HFF-Myc (cell line): Measurements from ENCODE around the gene RPS6KA1.

ENCODE experiments used
- DNase-seq: peaks from one replicate; pipeline ENCODE4 v3.0.0-alpha.2; 2011; ENCODE audit warnings: low read depth; ENCODE audit errors: extremely low read depth
- H3K4me3 ChIP-seq: replicated peaks from 2 replicates; pipeline ENCODE4 v1.5.1; 2011; ENCODE audit warnings: low read depth, mild to moderate bottlenecking, control low read depth, low read length
- TF ChIP-seq, protein P1 (sequence below): IDR thresholded peaks from 2 replicates; pipeline ENCODE4 v1.5.1; 2012; ENCODE audit warnings: mild to moderate bottlenecking, low read depth, low read length, control low read depth; ENCODE audit errors: missing control alignments

Gene RPS6KA1

DNA sequence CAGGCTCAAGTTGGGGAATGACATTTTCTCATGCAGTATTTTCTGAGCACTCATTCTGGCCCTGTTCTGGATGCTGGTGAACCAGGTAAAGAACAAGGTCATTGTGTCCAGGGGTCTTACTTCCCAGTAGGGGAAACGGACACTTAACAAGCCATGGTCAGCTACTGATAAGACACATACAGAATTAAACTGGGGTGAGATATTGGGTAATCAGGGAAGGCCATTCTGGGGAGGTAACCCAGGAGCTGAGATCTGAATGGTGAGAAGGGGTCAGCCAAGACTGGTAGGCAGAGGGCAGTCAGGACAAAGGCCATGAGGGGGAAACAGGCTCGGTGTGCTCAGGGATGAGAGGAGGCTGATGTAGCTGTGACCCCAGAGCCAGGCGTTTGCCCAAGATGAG lies 45.8 kb downstream of the RPS6KA1 start:
- no peak for DNase-seq
- TF ChIP-seq, protein P1, sequence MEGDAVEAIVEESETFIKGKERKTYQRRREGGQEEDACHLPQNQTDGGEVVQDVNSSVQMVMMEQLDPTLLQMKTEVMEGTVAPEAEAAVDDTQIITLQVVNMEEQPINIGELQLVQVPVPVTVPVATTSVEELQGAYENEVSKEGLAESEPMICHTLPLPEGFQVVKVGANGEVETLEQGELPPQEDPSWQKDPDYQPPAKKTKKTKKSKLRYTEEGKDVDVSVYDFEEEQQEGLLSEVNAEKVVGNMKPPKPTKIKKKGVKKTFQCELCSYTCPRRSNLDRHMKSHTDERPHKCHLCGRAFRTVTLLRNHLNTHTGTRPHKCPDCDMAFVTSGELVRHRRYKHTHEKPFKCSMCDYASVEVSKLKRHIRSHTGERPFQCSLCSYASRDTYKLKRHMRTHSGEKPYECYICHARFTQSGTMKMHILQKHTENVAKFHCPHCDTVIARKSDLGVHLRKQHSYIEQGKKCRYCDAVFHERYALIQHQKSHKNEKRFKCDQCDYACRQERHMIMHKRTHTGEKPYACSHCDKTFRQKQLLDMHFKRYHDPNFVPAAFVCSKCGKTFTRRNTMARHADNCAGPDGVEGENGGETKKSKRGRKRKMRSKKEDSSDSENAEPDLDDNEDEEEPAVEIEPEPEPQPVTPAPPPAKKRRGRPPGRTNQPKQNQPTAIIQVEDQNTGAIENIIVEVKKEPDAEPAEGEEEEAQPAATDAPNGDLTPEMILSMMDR, result no peak
- H3K4me3 ChIP-seq, result no peak overlapping the region

DNA sequence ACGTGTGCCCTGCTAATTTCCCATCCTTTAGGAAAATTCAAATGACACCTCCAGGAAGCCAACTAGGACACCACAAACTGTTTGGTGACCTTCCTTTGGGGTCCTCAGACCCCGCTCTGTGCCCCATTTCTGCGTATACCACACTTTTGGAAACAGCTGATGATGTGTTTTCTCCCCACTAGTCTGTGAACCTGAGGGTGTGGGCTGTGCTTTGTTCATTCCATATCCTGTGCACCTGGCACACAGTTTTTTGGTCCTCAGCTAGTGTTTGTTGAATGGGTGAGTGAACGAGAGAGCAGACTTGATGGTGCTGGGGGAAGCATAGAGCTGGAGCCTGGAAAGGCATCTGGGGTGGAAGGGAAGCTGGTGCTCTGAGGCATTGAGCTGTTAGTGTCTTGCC lies 48.6 kb downstream of the RPS6KA1 start:
- DNase-seq, result no peak
- TF ChIP-seq, protein P1, result no peak
- H3K4me3 ChIP-seq, result no peak overlapping the region

DNA sequence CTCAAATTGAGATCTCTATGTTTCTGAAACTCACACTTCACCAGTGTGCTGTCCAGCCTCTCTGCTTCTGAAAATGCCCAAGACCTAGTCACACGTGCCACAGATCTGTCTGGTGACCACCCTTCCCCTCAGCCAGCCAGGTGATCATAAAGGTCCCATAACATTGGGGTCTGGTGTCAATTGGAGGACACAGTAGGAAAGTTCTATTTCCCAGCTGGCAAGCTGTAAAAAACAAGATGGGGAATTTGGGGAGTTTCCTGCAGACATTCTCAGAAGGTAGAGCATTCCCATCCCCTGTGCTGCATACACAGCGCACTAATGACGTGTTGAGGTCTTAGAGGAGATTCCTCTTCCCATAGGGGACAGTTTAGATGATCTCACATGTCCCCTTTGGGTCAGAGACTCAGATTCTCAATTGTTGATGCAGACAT lies 50.1 kb downstream of the RPS6KA1 start:
- TF ChIP-seq, protein P1, result no peak
- DNase-seq, result no peak
- H3K4me3 ChIP-seq, result no peak overlapping the region

DNA sequence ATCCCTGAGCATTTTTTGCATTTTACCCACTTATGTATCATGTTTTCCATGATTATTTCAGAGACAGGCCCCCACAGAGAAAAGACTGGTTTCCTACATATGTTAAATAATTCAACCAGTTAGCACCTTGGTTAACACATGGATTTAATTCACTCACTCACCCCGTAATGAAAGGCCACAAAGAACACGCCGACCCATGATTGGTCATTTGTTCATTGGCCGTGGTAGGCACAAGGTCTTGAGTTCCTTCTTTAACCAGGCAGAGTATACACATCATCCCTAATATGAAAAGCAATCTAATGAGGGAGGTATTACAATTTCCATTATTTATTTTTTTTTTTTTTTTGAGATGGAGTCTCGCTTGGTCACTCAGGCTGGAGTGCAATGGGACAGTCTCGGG lies 50.6 kb downstream of the RPS6KA1 start:
- TF ChIP-seq, protein P1, result no peak
- DNase-seq, result no peak

DNA sequence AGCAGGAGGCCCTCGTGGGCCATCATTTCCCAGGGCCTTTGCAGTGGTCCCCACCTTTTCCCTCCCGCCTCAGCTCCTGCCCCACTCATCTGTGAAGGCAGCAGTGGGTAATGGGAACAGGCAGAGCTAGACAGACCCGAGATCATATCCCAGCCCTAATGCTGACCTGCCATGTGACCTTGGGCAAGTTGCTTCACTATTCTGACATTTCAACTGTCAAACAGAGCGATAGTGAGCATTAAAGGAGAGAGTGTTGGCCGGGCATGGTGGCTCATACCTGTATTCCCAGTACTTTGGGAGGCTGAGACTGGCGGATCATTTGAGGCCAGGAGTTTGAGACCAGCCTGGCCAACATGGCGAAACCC lies 51.7 kb downstream of the RPS6KA1 start:
- TF ChIP-seq, protein P1, result no peak
- no peak for DNase-seq
- H3K4me3 ChIP-seq, result no peak overlapping the region

More for the DNA sequence above, 50.6 kb downstream of the RPS6KA1 start:
- no peak overlapping the region for H3K4me3 ChIP-seq

DNA sequence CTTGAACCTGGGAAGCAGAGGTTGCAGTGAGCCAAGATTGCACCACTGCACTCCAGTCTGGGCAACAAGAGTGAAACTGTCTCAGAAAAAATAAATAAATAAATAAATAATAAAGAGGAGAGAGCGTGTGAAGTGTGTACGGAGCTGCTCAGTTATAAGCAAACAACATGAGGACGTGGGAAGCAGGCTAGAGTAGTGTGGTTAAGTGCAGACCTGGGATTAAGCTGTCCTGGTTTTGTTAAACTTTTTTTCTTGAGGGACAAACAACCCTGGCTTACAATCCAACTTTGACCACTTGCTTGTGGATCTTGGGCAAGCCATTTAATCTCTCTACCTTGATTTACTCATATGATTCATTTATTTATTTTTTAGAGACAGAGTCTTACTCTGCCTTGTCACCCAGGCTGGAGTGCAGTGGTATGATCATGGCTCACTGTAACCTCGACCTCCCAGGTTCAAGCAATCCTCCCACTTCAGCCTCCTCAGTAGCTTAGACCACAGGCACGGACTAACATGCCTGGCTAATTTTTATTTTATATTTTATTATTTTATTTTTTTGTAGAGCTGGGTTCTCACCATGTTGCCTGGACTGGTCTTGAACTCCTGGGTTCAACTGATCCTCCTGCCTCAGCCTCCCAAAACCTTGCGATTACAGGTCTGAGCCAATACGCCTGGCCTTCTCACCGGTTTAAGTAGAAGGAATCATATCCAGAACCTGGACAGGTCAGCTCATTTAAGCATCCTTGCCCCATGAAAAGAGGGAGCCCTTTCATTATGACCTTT lies 52.7 kb downstream of the RPS6KA1 start:
- H3K4me3 ChIP-seq, result no peak overlapping the region
- DNase-seq, result no peak
- TF ChIP-seq, protein P1, result no peak
